HL-60 (cell line): Measurements from ENCODE around the gene LXN.

Source experiments
- DNase-seq, 2 experiments: peaks; one replicate each; pipeline ENCODE4 v3.0.0-alpha.2; 2010 to 2020; ENCODE audit warnings: low read depth in 1 of 2, low spot score in 1 of 2
- H3K27ac ChIP-seq: fragments of 250-450 bp; sonication (Bioruptor Pico); replicated peaks from 2 replicates; pipeline ENCODE4 v1.5.1; 2020; ENCODE audit warnings: mild to moderate bottlenecking, moderate library complexity
- H3K27me3 ChIP-seq: fragments of 250-450 bp; sonication (Bioruptor Pico); 2 replicates; pipeline ENCODE4 v1.5.1; 2021; ENCODE audit warnings: mild to moderate bottlenecking, moderate library complexity; ENCODE audit not compliant: insufficient read depth, poor library complexity, severe bottlenecking
- H3K4me3 ChIP-seq: replicated peaks from 2 replicates; pipeline ENCODE4 v1.5.1; 2011; ENCODE audit warnings: mild to moderate bottlenecking, control low read depth, low read length; ENCODE audit not compliant: insufficient read depth
- CTCF ChIP-seq: IDR thresholded peaks from one replicate; pipeline ENCODE4 v1.5.1; 2011; ENCODE audit warnings: low read length, control low read depth, inconsistent platforms; ENCODE audit not compliant: insufficient read depth
- GABPA ChIP-seq: IDR thresholded peaks from 2 replicates; pipeline ENCODE4 v1.6.1; 2012; ENCODE audit warnings: low read depth
- POLR2AphosphoS5 ChIP-seq: IDR thresholded peaks from 2 replicates; pipeline ENCODE4 v1.6.1; 2012; ENCODE audit warnings: low read depth
- SPI1 ChIP-seq: IDR thresholded peaks from 2 replicates; pipeline ENCODE4 v1.6.1; 2012; ENCODE audit warnings: low read depth, mild to moderate bottlenecking, borderline replicate concordance
- TF ChIP-seq, protein P1 (sequence below): IDR thresholded peaks from 2 replicates; pipeline ENCODE4 v1.6.1; 2012; ENCODE audit warnings: low read depth; ENCODE audit not compliant: insufficient replicate concordance

LXN gene

GRCh38 chr3:158702815-158703481, 30.5 kb upstream of the LXN start:
- no peak overlapping the region for H3K27ac ChIP-seq
- H3K27me3 ChIP-seq: no peaks in the 10 kb centered on the region
- no peak overlapping the region for H3K4me3 ChIP-seq
- TF ChIP-seq POLR2AphosphoS5 (no peak), CTCF (no peak), GABPA (no peak), SPI1 (no peak)
- TF ChIP-seq, protein P1, sequence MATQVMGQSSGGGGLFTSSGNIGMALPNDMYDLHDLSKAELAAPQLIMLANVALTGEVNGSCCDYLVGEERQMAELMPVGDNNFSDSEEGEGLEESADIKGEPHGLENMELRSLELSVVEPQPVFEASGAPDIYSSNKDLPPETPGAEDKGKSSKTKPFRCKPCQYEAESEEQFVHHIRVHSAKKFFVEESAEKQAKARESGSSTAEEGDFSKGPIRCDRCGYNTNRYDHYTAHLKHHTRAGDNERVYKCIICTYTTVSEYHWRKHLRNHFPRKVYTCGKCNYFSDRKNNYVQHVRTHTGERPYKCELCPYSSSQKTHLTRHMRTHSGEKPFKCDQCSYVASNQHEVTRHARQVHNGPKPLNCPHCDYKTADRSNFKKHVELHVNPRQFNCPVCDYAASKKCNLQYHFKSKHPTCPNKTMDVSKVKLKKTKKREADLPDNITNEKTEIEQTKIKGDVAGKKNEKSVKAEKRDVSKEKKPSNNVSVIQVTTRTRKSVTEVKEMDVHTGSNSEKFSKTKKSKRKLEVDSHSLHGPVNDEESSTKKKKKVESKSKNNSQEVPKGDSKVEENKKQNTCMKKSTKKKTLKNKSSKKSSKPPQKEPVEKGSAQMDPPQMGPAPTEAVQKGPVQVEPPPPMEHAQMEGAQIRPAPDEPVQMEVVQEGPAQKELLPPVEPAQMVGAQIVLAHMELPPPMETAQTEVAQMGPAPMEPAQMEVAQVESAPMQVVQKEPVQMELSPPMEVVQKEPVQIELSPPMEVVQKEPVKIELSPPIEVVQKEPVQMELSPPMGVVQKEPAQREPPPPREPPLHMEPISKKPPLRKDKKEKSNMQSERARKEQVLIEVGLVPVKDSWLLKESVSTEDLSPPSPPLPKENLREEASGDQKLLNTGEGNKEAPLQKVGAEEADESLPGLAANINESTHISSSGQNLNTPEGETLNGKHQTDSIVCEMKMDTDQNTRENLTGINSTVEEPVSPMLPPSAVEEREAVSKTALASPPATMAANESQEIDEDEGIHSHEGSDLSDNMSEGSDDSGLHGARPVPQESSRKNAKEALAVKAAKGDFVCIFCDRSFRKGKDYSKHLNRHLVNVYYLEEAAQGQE: no peak
- DNase-seq: no peak

GRCh38 chr3:158701420-158702065, 29.1 kb upstream of the LXN start:
- no peak for DNase-seq
- no peak for TF ChIP-seq CTCF
- no peak for TF ChIP-seq POLR2AphosphoS5
- no peak for TF ChIP-seq SPI1
- no peak for TF ChIP-seq GABPA
- TF ChIP-seq, protein P1: no peak
- Histone ChIP-seq H3K4me3 (no peak overlapping the region), H3K27ac (no peak overlapping the region), H3K27me3 (no peaks in the 10 kb centered on the region)

DNA sequence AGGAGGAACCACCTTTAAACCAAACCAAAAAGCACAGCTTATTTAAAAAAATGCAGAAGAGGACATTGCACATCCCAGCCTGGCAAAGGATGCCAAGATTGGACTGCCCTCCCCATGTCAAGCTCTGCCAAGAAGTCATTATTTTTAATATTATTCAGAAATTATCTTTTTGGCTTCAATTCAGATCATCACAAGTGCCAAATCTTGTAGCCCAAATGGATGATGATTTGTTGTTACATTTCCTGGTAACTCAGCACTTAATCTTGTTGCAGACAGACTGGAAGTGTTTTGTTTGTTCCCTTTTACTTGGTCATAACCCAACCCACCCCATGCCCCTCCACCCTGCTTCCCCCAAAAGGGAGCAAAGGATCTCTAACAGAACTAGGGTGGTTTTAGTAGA, 28.1 kb upstream of the LXN start:
- no peak for TF ChIP-seq SPI1
- TF ChIP-seq GABPA: no peak
- TF ChIP-seq POLR2AphosphoS5: no peak
- no peak for TF ChIP-seq CTCF
- TF ChIP-seq, protein P1: no peak
- Histone ChIP-seq H3K4me3 (no peak overlapping the region), H3K27me3 (no peaks in the 10 kb centered on the region), H3K27ac (no peak overlapping the region)
- no peak for DNase-seq
